CD4-positive, alpha-beta T cell treated with Interleukin-10 for 1 hour (primary cell): ENCODE measurements around the gene NCLN.
"Not testable (repeated sequence)": the region's sequence is repeated elsewhere in the genome, so short reads cannot be mapped to it uniquely, and the experiment has no call there.

Experiments used
- DNase-seq: peaks from one replicate; pipeline ENCODE4 v3.0.0-alpha.2; 2020

The NCLN gene

DNA sequence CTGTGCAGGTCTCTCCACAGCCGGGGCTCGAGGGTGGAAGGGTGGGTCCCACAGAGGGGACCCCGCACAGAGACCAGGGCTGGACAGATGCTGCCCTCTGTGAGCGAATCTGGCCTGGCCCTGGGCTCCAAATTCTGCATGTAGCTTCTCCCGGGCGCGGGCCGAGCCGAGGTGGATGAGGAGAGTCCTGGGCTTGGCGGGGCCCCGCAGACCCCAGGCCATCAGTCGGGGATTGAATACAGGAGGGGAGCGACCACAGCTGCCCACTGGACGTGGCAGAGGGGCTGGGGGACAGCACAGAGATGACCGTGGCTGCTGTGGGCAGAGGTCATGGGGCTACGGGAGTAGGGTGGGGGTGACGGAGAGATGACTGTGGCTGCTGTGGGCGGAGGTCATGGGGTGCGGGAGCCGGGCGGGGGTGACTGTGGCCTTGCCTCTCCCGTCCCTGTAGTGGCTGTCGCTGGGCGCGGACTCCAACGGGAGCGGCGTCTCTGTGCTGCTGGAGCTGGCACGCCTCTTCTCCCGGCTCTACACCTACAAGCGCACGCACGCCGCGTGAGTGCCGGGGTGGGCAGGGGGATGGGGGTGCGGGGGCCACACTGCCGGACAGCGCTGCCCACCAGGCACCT is 15.5 kb downstream of the NCLN start:
- no peak for DNase-seq

DNA sequence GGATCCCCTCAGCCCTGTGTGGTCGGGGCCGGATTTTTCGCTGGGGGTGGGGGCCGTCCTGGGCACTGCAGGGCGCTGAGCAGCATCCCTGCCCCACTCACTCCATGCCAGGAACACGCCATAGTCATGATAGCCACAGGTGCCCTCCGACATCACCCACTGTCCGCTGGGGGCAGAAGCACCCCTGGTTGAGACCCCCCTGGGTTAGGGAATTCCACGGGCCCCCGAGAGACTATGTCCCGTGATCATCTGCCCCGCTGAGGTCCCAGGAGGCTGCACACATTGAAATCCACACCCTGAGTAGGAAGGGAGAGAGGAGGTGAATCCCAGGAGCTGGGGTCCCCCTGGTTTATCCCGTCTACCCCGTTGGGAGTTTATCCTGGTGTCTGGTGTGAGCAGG is 16.2 kb downstream of the NCLN start:
- DNase-seq: no peak

DNA sequence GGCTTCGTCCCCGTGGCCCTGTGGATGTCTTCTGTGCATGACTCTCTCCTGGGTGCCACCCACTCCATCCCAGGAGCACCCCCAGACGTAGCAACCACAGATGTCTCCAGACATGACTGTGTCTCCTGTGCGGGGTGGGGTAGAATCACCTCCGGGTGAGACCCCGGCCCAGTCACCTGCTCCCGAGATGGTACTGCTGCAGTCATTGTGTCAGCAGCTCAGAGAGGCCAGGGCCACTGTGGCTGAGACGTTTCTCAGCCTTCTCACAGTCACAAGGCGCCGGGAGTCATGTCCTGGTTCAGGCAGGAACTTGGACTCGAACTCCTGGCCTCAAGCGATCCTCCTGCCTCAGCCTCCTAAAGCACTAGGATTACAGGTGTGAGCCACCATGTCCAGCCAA is 16.6 kb downstream of the NCLN start:
- no peak for DNase-seq

DNA sequence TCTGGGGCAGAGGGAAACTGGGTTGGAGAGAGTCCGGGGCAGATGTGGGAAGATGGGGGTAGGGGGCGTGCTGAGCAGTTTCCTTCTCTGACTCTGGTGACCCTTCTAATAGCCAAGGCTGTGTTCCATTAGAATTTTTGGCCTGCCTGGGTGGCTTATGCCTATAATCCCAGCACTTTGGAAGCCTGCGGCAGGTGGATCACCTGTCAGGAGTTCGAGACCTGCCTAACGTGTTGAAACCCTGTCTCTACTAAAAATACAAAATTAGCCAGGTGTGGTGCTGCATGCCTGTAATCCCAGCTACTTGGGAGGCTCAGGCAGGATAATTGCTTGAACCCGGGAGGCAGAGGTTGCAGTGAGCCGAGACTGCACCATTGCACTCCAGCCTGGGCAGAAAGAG is 17.2 kb downstream of the NCLN start:
- DNase-seq: not testable (repeated sequence)

DNA sequence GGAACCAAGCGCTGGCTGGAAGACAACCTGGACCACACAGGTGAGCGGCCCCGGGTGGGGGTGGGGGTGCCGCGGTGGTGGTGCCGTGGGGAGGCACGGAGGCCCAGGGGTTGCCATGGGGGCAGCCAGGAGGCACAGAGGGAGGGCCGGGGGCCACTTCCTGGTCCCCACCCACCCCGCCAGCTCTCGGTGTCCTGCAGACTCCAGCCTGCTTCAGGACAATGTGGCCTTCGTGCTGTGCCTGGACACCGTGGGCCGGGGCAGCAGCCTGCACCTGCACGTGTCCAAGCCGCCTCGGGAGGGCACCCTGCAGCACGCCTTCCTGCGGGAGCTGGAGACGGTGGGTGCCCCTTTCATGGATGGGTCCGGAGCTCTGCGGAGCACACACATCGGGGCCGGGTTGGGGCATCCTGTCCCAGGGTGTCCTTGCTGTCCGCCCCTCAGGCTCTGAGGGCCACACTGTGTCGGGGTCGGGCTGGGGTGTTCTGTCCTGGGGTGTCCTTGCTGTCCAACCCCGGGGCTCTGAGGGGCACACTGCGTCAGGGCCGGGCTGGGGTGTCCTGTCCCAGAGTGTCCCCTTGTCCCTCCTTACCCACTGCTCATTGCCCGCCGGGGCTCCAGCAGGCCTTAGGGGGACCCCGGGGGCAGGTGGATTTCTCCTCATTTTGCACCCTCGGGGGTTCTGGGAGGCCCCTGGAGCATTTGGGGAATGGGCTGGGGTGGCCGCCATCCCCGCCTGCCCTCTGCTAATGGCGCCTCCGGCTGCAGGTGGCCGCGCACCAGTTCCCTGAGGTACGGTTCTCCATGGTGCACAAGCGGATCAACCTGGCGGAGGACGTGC is 18.3 kb downstream of the NCLN start:
- DNase-seq: no peak

DNA sequence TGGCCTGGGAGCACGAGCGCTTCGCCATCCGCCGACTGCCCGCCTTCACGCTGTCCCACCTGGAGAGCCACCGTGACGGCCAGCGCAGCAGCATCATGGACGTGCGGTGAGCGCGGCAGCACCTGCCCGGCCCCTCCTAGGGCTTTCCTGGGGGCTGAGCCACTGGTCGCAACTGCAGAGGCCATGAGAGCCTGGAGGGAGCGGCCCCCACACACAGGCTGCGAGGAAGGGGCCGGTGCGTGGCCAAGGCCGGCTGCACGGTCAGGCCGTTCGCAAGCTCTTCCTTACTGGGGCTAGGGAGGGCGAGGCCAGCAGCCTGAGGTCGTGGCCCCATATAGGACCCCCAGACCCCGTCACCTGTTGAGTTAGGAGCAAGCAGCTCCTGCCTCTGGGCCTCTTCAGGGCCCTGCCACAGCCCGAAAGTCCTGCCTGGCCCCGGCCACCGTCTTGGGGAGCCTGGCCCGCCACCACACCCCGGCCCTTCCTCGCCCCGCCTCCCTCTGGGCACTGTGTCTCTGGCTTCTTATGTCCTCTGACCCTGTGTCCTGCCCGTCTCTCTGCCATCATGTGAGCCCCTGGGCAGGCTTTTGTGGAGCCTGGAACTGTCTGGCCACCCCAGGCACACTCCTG is 19.0 kb downstream of the NCLN start:
- DNase-seq: no peak

DNA sequence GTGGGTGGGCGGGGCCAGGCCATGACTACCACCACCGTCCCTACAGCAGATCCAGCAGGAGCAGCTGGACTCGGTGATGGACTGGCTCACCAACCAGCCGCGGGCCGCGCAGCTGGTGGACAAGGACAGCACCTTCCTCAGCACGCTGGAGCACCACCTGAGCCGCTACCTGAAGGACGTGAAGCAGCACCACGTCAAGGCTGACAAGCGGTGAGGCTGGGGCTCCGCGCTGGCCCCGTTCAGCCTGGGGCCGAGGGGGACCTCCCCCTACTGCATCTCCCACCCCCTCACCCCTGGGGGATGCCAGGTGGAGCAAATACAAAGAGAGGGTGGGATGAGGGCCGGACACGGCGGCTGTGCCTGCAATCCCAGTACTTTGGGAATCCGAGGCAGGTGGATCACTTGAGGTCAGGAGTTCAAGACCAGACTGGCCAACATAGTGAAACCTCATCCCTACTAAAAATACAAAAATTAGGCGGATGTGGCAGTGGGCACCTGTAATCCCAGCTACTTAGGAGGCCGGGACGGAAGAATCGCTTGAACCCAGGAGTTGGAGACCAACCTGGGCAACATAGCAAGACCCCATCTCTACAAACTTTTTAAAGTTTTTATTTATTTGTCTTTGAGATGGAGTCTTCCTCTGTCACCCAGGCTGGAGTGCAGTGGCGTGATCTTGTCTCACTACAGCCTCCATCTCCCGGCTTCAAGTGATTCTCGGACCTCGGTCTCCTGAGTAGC is 20.7 kb downstream of the NCLN start:
- DNase-seq: no peak

DNA sequence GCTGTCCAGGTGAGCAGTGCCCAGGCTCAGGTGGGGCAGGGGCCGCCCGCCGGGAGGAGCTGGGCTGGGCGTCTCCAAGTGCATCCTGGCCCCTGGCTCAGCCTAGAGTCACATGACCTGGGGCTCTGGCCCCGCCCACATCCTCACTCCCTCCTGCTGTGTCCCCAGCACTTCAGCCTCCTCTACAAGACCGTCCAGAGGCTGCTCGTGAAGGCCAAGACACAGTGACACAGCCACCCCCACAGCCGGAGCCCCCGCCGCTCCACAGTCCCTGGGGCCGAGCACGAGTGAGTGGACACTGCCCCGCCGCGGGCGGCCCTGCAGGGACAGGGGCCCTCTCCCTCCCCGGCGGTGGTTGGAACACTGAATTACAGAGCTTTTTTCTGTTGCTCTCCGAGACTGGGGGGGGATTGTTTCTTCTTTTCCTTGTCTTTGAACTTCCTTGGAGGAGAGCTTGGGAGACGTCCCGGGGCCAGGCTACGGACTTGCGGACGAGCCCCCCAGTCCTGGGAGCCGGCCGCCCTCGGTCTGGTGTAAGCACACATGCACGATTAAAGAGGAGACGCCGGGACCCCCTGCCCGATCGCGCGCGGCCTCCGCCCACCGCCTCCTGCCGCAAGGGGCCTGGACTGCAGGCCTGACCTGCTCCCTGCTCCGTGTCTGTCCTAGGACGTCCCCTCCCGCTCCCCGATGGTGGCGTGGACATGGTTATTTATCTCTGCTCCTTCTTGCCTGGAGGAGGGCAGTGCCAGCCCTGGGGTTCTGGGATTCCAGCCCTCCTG is 21.9 kb downstream of the NCLN start:
- no peak for DNase-seq

DNA sequence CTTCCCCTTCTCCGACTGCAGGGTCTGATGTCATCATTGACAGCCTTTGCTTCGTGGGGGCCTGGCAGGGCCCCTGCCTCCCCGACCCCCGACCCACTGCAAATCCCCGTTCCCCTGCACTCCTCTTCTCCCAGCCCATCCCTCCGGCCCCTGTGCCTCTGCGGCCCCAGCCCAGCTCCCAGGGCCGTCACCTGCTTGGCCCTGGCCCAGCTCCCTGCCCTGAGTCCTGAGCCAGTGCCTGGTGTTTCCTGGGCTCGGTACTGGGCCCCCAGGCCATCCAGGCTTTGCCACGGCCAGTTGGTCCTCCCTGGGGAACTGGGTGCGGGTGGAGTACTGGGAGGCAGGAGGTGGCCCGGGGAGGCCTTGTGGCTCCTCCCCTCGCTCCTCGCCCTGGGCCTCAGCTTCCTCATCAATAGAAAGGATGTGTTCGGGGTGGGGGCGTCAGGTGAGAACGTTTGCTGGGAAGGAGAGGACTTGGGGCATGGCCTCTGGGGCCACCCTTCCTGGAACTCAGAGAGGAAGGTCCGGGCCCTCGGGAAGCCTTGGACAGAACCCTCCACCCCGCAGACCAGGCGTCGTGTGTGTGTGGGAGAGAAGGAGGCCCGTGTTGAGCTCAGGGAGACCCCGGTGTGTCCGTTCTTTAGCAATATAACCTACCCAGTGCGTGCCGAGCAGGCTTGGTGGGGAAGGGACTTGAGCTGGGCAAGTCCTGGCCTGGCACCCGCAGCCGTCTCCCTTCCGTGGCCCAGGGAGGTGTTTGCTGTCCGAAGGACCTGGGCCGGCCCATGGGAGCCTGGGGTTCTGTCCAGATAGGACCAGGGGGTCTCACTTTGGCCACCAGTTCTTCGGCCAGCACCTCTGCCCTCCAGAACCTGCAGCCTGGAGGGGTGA is 22.8 kb downstream of the NCLN start:
- no peak for DNase-seq

DNA sequence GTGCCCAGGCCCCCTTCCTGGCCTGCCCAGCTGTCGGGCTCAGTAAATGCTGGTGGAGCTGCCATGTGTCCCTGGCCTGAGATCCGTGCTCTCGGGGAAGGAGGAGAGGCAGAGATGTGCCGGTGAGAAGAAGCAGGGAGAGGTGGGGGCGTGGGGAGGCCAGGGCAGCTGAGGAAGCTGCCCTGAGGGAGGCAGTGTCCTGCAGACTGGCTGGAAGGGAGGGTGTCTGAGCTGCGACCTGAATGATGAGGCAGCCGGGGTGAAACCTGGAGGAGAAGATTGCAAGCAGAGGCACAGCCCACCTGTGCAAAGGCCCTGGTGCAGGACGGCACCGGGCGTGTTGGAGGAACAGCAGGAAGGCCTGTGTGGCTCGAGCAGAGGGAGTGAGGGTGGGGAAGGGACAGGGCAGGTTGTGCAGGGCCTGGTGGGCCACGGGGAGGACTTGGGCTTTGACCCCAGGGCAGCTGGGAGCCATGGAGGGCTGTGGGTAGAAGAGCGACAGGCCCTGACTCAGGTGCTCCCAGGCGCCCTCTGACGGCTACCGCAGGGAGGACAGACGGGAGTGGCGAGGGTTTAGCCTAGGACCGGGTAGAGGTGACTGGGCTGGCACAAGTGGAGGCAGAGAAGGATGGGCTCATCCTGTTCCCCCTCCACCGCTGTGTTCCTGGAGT is 24.8 kb downstream of the NCLN start:
- DNase-seq: peak; percentile 61

DNA sequence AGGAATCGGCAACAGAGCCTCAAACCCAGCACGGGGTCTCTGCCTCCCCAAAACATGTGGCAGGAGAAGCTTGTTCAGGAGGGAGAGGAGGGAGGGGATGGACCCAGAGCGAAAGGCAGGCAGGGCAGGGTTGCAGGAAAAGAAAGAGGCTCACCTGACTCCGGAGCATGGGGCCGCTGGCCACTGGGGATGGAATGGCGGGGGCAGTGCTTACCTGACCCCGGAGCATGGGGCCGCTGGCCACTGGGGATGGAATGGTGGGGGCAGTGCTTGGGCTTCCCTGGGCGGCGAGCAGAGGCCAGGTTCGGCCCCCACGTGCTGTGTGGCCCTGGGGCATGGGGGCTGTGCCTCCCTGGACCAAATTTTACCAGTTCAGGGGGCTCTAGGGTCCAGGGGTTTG is 25.5 kb downstream of the NCLN start:
- no peak for DNase-seq

DNA sequence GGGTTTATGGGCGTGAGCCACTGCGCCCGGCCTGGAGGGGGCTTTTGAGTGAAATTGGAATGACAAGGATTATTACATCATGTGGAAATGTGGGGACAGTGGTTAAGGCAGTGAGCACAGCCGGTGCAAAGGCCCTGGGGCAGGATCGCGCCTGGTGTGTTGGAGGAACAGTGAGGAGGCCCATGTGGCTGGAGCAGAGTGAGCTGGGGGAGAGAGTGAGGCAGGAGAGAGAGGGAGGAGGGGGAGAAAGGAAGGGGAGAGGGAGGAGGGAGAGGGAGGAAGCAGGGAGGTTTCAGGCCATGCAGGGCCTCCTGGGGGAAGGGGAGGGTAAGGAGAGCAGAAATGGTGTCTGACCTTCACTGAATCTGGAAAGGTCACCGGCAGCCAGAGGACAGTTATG is 27.4 kb downstream of the NCLN start:
- no peak for DNase-seq

DNA sequence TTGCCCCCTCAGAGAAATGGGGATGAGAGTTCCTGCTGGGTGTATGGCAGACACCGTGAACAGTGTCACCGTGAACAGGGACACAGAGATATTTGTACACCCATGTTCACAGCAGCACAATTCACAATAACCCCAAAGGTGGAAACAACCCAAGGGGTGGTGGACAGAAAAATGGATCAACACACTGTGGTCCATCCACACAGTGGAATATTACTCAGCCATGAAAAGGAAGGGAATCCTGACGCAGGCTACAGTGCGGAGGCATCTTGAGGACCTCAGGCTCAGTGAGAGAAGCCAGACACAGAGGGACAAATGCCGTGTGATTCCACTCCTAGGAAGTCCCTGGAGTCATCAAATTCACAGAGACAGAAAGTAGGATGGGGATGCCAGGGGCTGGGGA is 31.1 kb downstream of the NCLN start:
- no peak for DNase-seq

DNA sequence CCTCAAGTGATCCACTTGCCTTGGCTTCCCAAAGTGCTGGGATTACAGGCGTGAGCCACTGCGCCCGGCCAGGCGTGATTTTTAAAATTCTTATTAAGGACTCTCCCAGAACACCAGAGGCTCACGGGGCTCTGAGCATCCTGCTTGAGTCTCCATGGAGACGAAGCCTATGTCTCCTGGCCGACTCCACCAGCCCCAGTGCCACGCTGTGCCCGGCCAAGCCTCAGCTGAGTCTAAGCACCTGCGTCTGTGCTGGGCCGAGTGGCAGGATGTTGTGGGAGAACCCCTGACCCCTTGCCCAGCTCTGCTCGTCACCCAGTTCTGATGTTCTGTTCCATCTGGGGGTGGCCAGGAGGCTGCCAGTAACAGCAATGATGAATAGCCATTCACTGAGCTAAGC is 34.8 kb downstream of the NCLN start:
- DNase-seq: no peak

DNA sequence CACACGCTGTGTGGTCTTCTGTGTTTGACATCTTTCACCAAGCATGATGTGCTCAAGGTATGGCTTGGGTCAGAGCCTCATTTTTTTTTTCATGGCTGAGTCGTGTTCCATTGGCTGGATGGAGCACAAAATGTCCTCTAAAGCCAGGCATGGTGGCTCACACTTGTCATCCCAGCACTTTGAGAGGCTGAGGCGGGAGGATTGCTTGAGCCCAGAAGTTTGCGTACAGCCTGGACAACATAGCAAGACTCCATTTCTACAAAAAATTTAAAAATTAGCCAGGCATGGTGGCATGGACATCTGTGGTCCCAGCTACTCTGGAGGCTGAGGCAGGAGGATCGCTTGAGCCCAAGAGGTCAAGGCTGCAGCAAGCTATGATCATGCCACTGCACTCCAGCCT is 35.8 kb downstream of the NCLN start:
- DNase-seq: not testable (repeated sequence)

DNA sequence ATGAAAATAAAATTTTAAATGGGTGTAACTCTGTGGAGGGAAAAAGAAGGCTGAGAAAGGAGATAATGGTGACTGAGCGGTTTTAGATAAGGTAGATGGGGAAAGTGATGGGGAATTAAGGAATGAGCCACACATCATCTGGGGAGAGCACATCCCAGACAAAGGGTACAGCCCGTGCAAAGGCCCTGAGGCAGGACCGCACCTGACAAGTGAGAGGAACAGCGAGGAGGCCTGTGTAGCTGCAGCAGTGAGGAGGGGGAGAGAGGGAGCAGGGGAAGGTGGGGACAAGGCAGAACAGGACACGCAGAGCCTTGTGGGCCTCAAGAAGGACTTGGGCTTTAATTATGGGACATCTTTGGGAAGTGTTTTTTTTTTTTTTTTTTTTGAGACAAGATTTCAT is 37.0 kb downstream of the NCLN start:
- DNase-seq: no peak

DNA sequence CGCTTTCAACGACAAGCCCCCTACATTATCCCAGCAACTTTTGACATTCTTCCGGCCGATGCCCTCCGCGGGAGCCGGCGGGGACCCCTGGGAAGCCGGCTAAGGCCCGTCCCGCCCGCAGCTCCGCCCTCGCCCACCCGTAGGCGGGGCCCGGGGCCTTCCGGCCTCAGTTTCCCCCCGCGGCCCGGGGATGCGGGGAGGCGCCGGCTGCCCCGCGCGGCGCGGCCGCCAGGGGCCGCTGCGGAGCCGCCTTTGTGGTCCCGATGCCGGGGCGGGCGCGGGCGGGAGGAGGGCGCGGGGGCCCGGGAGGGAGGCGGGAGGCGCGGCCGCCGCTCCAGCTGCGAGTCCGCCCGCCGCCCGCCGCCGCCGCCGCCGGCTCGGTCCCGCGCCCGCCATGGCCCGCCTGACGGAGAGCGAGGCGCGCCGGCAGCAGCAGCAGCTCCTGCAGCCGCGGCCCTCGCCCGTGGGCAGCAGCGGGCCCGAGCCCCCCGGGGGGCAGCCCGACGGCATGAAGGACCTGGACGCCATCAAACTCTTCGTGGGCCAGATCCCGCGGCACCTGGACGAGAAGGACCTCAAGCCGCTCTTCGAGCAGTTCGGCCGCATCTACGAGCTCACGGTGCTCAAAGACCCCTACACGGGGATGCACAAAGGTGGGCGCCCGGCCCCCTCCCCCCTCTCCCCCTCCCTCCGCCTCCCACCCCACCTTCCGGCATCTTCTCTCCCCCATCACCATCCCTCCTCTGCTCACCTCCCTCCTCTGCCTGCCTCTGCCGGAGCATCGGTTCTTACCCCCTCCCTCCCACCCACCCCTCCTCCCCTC is 38.8 kb downstream of the NCLN start, which contains the start of gene CELF5:
CELF5 (plus strand) TSS at position 316 of the 823 bp plus-strand sequence; CDS start at position 395, 79 bp downstream.
- DNase-seq: peak; percentile 66

DNA sequence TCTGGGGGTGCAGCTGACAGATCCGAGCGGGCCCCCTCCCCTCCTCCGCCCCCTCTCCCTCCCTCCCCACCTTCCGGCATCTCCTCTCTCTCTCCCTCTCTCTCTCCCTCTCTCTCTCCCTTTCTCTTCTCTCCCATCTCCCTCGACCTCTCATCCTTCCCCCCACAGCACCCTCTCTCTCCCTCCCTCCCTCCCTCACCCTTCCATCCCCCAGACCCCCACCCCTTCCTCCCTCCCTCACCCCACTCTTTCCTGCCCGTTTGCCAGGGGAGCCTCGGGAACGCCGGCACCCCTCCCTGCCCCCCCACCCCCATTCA is 39.4 kb downstream of the NCLN start:
- DNase-seq: no peak

DNA sequence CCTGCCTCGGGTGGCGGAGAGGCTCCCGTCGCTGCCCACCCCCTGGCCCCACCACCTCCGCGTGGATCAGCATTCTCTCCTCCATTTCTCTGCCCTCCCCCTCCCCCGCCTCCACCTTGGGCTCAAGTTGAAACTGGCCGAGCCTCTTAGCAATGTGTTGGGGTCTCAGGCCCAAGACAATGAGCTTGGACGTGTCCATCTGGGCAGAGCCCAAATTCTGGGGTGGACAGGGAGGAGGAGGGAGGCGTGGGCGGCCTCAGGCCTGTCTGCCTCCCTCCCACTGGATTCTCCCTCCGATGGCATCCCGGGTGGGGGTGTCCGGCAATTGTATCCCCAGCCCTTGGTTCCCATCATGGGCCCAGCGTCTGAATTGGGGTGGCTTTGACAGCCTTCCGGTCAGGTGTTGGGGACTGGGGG is 40.0 kb downstream of the NCLN start:
- no peak for DNase-seq

DNA sequence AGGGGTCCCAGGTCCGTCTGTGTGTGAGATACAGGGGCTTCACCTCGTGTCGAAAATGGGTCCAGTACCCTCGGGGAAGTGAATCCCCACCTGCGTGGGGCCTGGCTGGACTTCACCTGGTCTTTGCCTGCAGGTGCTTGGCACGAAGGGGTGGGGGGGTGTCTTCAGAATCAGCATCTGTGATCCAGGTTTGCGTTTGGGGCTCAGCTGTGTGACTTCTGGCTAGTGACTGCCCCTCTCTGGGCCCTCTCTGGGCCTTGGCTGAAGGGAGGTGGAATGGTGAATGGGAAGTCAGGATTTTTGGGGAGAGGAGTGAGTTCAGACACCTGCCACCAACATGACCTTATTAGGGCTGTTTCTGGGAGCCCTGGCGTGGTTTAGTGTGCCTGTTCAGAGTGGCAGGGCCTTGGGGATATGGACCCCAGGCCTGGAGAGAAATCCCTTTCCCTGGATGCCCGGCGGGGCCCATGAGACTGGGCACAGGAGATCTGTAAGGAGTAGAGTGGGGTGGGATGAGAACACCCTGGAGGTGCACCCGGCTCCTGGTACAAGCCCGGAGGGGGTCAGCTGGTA is 41.4 kb downstream of the NCLN start:
- DNase-seq: no peak
